Natural killer cell (primary cell): Measurements from ENCODE around the gene L3MBTL3. TPM values are rescaled to one million over a fixed set of nuclear protein-coding genes. Genes with fewer than 3 reads are reported as not detected.
A peak's percentile ranks its signal among the peaks of the same experiment; 100 is the strongest.

ENCODE experiments used
- ATAC-seq, 3 donors: fragments of 150-1000 bp in 2 of 3; fragments of 200-7000 bp in 1 of 3; cut with Tn5 transposase; 1 replicate in 1 of 3; 2 replicates in 2 of 3; pipeline ENCODE4 v1.10.0; 2021; ENCODE audit warnings: mild to moderate bottlenecking in 2 of 3, moderate library complexity in 2 of 3
- DNase-seq, 2 donors: peaks; one replicate each; pipeline versions ENCODE4 v3.0.0 to v3.0.0-alpha.2; 2013 to 2021; ENCODE audit warnings: mixed read lengths in 1 of 2
- H3K27ac ChIP-seq: one replicate; pipeline ENCODE4 v1.5.1; 2013; ENCODE audit warnings: mild to moderate bottlenecking, low read length
- H3K27me3 ChIP-seq: one replicate; pipeline ENCODE4 v1.6.1; 2013; ENCODE audit warnings: low read length; ENCODE audit not compliant: control insufficient read depth, insufficient read depth
- H3K36me3 ChIP-seq: one replicate; pipeline ENCODE4 v1.6.1; 2013; ENCODE audit warnings: low read length; ENCODE audit not compliant: control insufficient read depth, insufficient read depth
- H3K4me1 ChIP-seq: one replicate; pipeline ENCODE4 v1.6.1; 2013; ENCODE audit warnings: low read length; ENCODE audit not compliant: control insufficient read depth, insufficient read depth
- H3K4me3 ChIP-seq: one replicate; pipeline ENCODE4 v1.5.1; 2013; ENCODE audit warnings: low read length
- H3K9me3 ChIP-seq: one replicate; pipeline ENCODE4 v1.6.1; 2013; ENCODE audit warnings: low read length; ENCODE audit not compliant: control insufficient read depth, insufficient read depth
- H3K27ac Mint-ChIP-seq, 2 donors: one replicate each; pipeline ENCODE4 v1.8.0; 2022; ENCODE audit warnings: mild to moderate bottlenecking in 2 of 2, mixed read lengths in 2 of 2, moderate library complexity in 1 of 2
- H3K27me3 Mint-ChIP-seq, 2 donors: one replicate each; pipeline ENCODE4 v1.8.0; 2022; ENCODE audit warnings: low read depth in 2 of 2, mixed read lengths in 2 of 2
- H3K36me3 Mint-ChIP-seq: one replicate; pipeline ENCODE4 v1.8.0; 2022; ENCODE audit warnings: mixed read lengths
- H3K4me1 Mint-ChIP-seq, 2 donors: one replicate each; pipeline ENCODE4 v1.8.0; 2022; ENCODE audit warnings: mixed read lengths in 2 of 2
- H3K4me3 Mint-ChIP-seq: one replicate; pipeline ENCODE4 v1.8.0; 2022; ENCODE audit warnings: mild to moderate bottlenecking, moderate library complexity, mixed read lengths
- H3K9me3 Mint-ChIP-seq, 2 donors: one replicate each; pipeline ENCODE4 v1.8.0; 2022; ENCODE audit warnings: mixed read lengths in 2 of 2
- CTCF ChIP-seq: fragments of 200-600 bp; IDR thresholded peaks from one replicate; pipeline ENCODE4 v1.8.0; 2022; ENCODE audit warnings: antibody characterized with exemption
- WGBS: methylation state at CpG from one replicate; pipeline ENCODE4 v1.1.7; 2013; ENCODE audit warnings: missing lambda C conversion rate; ENCODE audit not compliant: insufficient coverage; 5-methylcytosine and 5-hydroxymethylcytosine counted together
- intact Hi-C: fragments of 100-400 bp; cut with micrococcal nuclease; formaldehyde crosslinking; loops from one replicate; pipeline ENCODE4 v1.14.2; 2022
- total RNA-seq, 4 donors: library from RNA; stranded (reverse); fragments of 120-200 nt in 1 of 4; gene quantifications; one replicate each; pipeline versions ENCODE4 v1.2.3 to v1.2.4, GENCODE V29; 2013 to 2022

L3MBTL3 gene
- total RNA-seq, 3 donors from 2014 or later (not counting 1 experiment from before 2014, with no cell fraction given), result 24.1 to 42.4 (median 27.5) TPM

- no peaks in the 10 kb centered on the region for H3K27me3 ChIP-seq
- no peak overlapping the region for H3K4me3 ChIP-seq
- H3K4me1 ChIP-seq, result peaks cover 25% of the 10 kb centered on the region
- intact Hi-C loops, result loop anchor here (10.0 kb wide), 1 partner anchor 64 kb away; no protein-coding TSS in a partner anchor
- peak in 1 of 2 donors; percentile 24 for DNase-seq
- H3K9me3 ChIP-seq, result no peaks in the 10 kb centered on the region
- peak overlapping the region; percentile 79 for H3K27ac ChIP-seq
- Mint-ChIP-seq H3K4me3 (peak overlapping the region; percentile 79), H3K27ac (peak overlapping the region; percentile 93 to 94), H3K27me3 (no peaks in the 10 kb centered on the region), H3K36me3 (peaks cover 31% of the 10 kb centered on the region), H3K4me1 (peaks cover 60 to 73% of the 10 kb centered on the region in 2 donors), H3K9me3 (peaks cover 0 to 3% of the 10 kb centered on the region in 2 donors)
- WGBS, result 37% methylated on average over 2 of the region's 3 CpGs
- H3K36me3 ChIP-seq, result peaks cover 47% of the 10 kb centered on the region
- TF ChIP-seq CTCF, result no peak
- ATAC-seq, result peak in 1 of 3 donors; percentile 17
These were observed 120.5 kb downstream of the L3MBTL3 start for GRCh38 chr6:130138909-130139242.

- Histone ChIP-seq H3K4me3 (no peak overlapping the region), H3K4me1 (peaks cover 19% of the 10 kb centered on the region), H3K9me3 (no peaks in the 10 kb centered on the region), H3K36me3 (peaks cover 55% of the 10 kb centered on the region), H3K27ac (no peak overlapping the region), H3K27me3 (no peaks in the 10 kb centered on the region)
- H3K4me3 Mint-ChIP-seq, result no peak overlapping the region
- peaks cover 47 to 65% of the 10 kb centered on the region in 2 donors for H3K4me1 Mint-ChIP-seq
- intact Hi-C loops, result no loop called here
- H3K36me3 Mint-ChIP-seq, result peaks cover 36% of the 10 kb centered on the region
- DNase-seq, result no peak
- no peak for TF ChIP-seq CTCF
- H3K9me3 Mint-ChIP-seq, result peaks cover 0 to 3% of the 10 kb centered on the region in 2 donors
- no peaks in the 10 kb centered on the region for H3K27me3 Mint-ChIP-seq
- no CpG with 5 or more reads among the region's 2 CpGs for WGBS
- peak overlapping the region; percentile 93 to 94 for H3K27ac Mint-ChIP-seq
- no peak for ATAC-seq
These were observed 121.7 kb downstream of the L3MBTL3 start for GRCh38 chr6:130140084-130140483.

- TF ChIP-seq CTCF, result no peak
- 96% methylated on average over 3 of the region's 3 CpGs for WGBS
- no peaks in the 10 kb centered on the region for H3K4me1 ChIP-seq
- Mint-ChIP-seq H3K4me3 (no peak overlapping the region), H3K4me1 (peaks cover 40 to 67% of the 10 kb centered on the region in 2 donors), H3K9me3 (no peaks in the 10 kb centered on the region), H3K27ac (peak overlapping the region; percentile 78 to 94), H3K27me3 (no peaks in the 10 kb centered on the region), H3K36me3 (peaks cover 24% of the 10 kb centered on the region)
- H3K4me3 ChIP-seq, result no peak overlapping the region
- no peaks in the 10 kb centered on the region for H3K27me3 ChIP-seq
- peaks cover 72% of the 10 kb centered on the region for H3K36me3 ChIP-seq
- H3K27ac ChIP-seq, result no peak overlapping the region
- no peak for DNase-seq
- intact Hi-C loops, result no loop called here
- ATAC-seq, result no peak
- no peaks in the 10 kb centered on the region for H3K9me3 ChIP-seq
These were observed 125.3 kb downstream of the L3MBTL3 start for GRCh38 chr6:130143709-130144108.

GRCh38 chr6:130147111-130147510, 128.7 kb downstream of the L3MBTL3 start:
- H3K9me3 Mint-ChIP-seq, result no peaks in the 10 kb centered on the region

More at GRCh38 chr6:130147111-130147510, 128.7 kb downstream of the L3MBTL3 start:
- WGBS, result 95% methylated on average over 3 of the region's 3 CpGs
- no peaks in the 10 kb centered on the region for H3K27me3 Mint-ChIP-seq
- H3K27ac Mint-ChIP-seq, result peak overlapping the region; percentile 73 to 87
- intact Hi-C loops, result no loop called here
- peaks cover 43% of the 10 kb centered on the region for H3K36me3 Mint-ChIP-seq
- DNase-seq (no peak), ATAC-seq (no peak)
- H3K9me3 ChIP-seq, result no peaks in the 10 kb centered on the region
- H3K4me1 Mint-ChIP-seq, result peaks cover 46 to 66% of the 10 kb centered on the region in 2 donors
- no peak overlapping the region for H3K4me3 Mint-ChIP-seq
- H3K36me3 ChIP-seq, result peaks cover 82% of the 10 kb centered on the region
- no peak for TF ChIP-seq CTCF
- H3K27ac ChIP-seq, result peak overlapping the region; percentile 19
- H3K4me1 ChIP-seq, result no peaks in the 10 kb centered on the region
- H3K4me3 ChIP-seq, result no peak overlapping the region
- H3K27me3 ChIP-seq, result no peaks in the 10 kb centered on the region
